ENCODE results near the gene EFCAB6.
A peak's percentile ranks its signal among the peaks of the same experiment; 100 is the strongest.

EFCAB6 gene

GRCh38 chr22:43812149-43812842 lies at the start of gene EFCAB6:
EFCAB6 (minus strand) TSS chr22:43812305; CDS start chr22:43782318, 29,987 bp downstream.
- in situ Hi-C loops (cut with HindIII; ENCODE audit: low pct_ligation_motif_present, low sequenced_read_pairs): no loop called here
- Histone ChIP-seq H3K27ac (peak within 1 kb of the TSS; percentile 69), H3K36me3 (replicated peaks) (no peaks in the 10 kb centered on the region), H3K4me3 (ENCODE audit: low read depth, low read length) (peak within 1 kb of the TSS; percentile 75), H3K27me3 (replicated peaks) (no peaks in the 10 kb centered on the region)
- DNase-seq: peak; percentile 88
- no peak for TF ChIP-seq CTCF (IDR thresholded peaks at IDR 0.05; ENCODE audit: low read depth, low read length, missing control alignments)

GRCh38 chr22:43861529-43861928 lies 49.4 kb upstream of the EFCAB6 start:
- no peak for DNase-seq
- H3K36me3 ChIP-seq (replicated peaks): no peaks in the 10 kb centered on the region
- in situ Hi-C loops (cut with HindIII; ENCODE audit: low pct_ligation_motif_present, low sequenced_read_pairs): no loop called here
- H3K27ac ChIP-seq: no peak overlapping the region
- no peak for TF ChIP-seq CTCF (IDR thresholded peaks at IDR 0.05; ENCODE audit: low read depth, low read length, missing control alignments)
- peak overlapping the region; percentile 33 for H3K4me3 ChIP-seq (ENCODE audit: low read depth, low read length)
- peaks cover 7% of the 10 kb centered on the region for H3K27me3 ChIP-seq (replicated peaks)

GRCh38 chr22:43860831-43861230 lies 48.7 kb upstream of the EFCAB6 start:
- Histone ChIP-seq H3K4me3 (ENCODE audit: low read depth, low read length) (no peak overlapping the region), H3K27me3 (replicated peaks) (peaks cover 7% of the 10 kb centered on the region), H3K27ac (no peak overlapping the region), H3K36me3 (replicated peaks) (no peaks in the 10 kb centered on the region)
- no peak for TF ChIP-seq CTCF (IDR thresholded peaks at IDR 0.05; ENCODE audit: low read depth, low read length, missing control alignments)
- no peak for DNase-seq
- in situ Hi-C loops (cut with HindIII; ENCODE audit: low pct_ligation_motif_present, low sequenced_read_pairs): no loop called here

GRCh38 chr22:43860126-43860525 lies 48.0 kb upstream of the EFCAB6 start:
- TF ChIP-seq CTCF (IDR thresholded peaks at IDR 0.05; ENCODE audit: low read depth, low read length, missing control alignments): no peak
- DNase-seq: no peak
- H3K36me3 ChIP-seq (replicated peaks): no peaks in the 10 kb centered on the region
- H3K4me3 ChIP-seq (ENCODE audit: low read depth, low read length): no peak overlapping the region
- no peak overlapping the region for H3K27ac ChIP-seq
- H3K27me3 ChIP-seq (replicated peaks): peaks cover 7% of the 10 kb centered on the region
- in situ Hi-C loops (cut with HindIII; ENCODE audit: low pct_ligation_motif_present, low sequenced_read_pairs): no loop called here

GRCh38 chr22:43859621-43860020 lies 47.5 kb upstream of the EFCAB6 start:
- DNase-seq: no peak
- no peak for TF ChIP-seq CTCF (IDR thresholded peaks at IDR 0.05; ENCODE audit: low read depth, low read length, missing control alignments)
- Histone ChIP-seq H3K27me3 (replicated peaks) (peaks cover 7% of the 10 kb centered on the region), H3K4me3 (ENCODE audit: low read depth, low read length) (no peak overlapping the region), H3K27ac (no peak overlapping the region), H3K36me3 (replicated peaks) (no peaks in the 10 kb centered on the region)
- in situ Hi-C loops (cut with HindIII; ENCODE audit: low pct_ligation_motif_present, low sequenced_read_pairs): no loop called here

- no peak for TF ChIP-seq CTCF (IDR thresholded peaks at IDR 0.05; ENCODE audit: low read depth, low read length, missing control alignments)
- in situ Hi-C loops (cut with HindIII; ENCODE audit: low pct_ligation_motif_present, low sequenced_read_pairs): no loop called here
Observed at GRCh38 chr22:43859176-43859575, 47.1 kb upstream of the EFCAB6 start.

More at GRCh38 chr22:43859176-43859575, 47.1 kb upstream of the EFCAB6 start:
- H3K27me3 ChIP-seq (replicated peaks): peaks cover 7% of the 10 kb centered on the region
- no peaks in the 10 kb centered on the region for H3K36me3 ChIP-seq (replicated peaks)
- no peak overlapping the region for H3K4me3 ChIP-seq (ENCODE audit: low read depth, low read length)
- DNase-seq: no peak
- H3K27ac ChIP-seq: no peak overlapping the region
